GF-D8 (cell line): ENCODE measurements around the gene NSMF.
A peak's percentile ranks its signal among the peaks of the same experiment; 100 is the strongest.

Experiments used
- DNase-seq: peaks from one replicate; lab custom pipeline; 2025; lab: John Stamatoyannopoulos, UW

NSMF gene

DNA sequence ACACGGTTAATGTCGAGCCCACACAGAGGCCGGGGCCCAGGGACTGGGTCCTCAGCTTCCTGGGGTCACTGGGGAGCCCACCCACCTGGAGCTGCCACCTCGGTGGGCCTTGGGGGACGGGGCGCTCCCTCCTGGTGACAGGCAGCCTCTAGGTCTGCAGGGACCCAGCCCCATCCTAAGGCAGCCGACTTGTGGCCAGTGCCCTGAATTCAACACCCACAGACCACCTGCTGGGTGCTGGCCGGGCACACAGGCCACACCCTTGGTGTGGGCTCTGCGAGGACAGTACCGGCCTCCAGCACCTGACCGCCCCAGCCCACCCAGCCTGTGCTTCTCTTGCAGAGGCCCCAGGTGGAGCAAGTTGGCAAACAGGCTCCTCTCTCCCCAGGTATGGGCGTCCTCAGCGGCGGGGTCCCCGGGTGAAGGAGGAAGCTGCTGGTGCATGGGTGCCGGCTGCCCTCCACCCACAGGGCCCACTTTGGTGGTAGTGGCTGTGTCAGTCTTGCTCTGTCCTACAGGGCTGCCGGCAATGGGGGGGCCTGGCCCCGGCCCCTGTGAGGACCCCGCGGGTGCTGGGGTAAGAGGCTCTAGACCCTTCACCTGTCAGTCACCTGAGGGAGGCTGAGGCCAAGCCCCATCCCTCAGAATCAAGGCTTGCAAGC lies 26.3 kb downstream of the NSMF start:
- DNase-seq, result no peak

DNA sequence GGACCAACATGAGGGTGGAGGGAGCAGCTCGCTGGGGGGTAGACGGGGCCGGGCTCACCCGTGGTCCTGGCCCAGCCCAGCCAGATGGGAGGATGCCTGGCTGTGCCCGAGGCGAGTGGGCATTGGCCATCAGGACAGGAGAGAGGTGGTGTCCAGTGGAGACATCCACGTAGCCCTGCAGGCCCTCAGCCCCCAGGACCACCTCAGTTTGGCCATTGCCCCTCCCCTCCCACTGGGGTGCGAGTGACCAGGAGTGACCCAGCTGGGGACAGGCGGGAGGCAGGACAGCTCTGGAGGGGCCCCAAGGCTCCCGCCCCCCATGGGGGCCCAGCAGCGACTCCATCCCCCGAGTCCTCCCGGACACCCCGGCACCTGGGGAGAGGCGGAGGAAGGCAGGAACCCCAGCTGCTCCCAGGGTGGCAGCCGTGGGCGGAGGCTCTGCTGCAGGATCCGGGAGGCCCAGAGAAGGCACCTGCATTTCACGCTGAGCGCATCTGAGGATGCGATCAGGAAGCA lies 27.7 kb downstream of the NSMF start:
- no peak for DNase-seq

DNA sequence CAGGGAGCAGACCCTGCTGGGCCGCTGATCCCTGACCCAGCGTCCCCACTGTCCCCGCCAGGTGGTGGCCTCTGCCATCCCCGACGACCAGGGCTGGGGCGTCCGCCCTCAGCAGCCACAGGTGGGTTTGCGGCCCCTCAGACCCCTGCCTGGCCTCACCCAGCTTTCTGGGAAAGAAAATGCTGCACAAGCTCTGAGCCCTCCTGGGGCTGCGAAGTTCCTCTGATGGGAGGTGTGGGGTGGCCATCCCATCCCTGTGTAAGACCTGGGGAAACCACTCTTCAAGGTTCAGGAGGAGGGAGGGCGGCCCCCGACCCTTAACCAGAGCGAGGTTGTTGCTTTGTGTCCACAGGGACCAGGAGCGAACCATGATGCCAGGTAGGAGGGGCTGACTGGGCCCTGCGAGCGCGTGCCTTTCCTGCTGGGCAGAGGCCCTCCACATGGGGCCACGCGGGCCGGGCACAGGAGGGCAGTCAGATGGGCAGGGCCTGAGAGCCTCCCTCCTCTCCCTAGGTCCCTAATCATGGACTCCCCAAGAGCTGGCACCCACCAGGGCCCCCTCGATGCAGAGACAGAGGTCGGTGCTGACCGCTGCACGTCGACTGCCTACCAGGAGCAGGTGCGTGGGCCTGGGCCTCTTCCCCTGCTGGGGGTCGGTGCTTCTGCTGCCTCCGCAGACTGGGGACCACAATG lies 28.3 kb downstream of the NSMF start:
- no peak for DNase-seq

DNA sequence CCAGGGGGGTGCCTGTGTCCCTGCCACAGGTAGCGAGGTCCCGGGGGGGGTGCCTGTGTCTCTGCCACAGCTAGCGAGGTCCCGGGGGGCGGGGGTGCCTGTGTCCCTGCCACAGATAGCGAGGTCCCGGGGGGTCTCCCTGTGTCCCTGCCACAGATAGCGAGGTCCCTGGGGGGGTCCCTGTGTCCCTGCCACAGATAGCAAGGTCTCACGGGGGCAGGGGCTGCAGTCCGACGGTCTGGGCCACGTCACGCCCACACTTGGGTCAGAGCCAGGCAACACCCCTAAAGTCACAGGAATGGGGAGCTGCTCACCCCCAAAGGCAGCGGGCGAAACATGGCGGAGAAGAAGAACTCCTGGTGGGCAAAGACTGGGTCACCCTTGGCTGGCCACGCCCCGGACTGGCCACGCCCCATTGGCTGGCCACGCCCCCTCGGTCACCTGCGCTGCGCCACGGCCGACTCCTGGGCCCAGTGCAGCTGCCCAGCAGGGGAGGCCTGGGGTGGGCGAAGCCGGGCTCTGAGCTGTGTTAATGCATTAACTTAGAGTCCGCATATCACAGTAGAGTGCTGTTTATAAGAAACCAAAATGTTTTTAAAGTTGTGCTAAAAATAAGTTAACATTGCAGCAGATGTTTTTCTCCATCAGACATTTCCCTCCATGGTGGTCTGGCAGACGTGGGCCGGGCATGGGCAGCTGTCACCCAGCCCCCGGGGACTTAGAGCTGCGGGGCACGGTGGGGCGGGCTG lies 29.0 kb downstream of the NSMF start:
- no peak for DNase-seq

DNA sequence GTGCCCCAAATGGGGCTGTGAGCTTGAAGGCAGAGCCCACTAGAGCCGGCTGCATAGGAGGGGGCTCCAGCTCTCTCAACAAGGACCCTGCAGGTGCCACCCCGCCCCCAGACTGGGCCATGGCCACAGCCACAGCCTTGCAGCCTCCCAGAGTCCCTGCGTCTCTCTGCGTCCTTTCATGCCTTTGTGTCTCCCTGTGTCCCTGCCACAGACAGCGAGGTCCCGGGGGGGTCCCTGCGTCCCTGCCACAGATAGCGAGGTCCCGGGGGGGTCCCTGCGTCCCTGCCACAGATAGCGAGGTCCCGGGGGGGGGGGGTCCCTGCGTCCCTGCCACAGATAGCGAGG lies 29.6 kb downstream of the NSMF start:
- no peak for DNase-seq

DNA sequence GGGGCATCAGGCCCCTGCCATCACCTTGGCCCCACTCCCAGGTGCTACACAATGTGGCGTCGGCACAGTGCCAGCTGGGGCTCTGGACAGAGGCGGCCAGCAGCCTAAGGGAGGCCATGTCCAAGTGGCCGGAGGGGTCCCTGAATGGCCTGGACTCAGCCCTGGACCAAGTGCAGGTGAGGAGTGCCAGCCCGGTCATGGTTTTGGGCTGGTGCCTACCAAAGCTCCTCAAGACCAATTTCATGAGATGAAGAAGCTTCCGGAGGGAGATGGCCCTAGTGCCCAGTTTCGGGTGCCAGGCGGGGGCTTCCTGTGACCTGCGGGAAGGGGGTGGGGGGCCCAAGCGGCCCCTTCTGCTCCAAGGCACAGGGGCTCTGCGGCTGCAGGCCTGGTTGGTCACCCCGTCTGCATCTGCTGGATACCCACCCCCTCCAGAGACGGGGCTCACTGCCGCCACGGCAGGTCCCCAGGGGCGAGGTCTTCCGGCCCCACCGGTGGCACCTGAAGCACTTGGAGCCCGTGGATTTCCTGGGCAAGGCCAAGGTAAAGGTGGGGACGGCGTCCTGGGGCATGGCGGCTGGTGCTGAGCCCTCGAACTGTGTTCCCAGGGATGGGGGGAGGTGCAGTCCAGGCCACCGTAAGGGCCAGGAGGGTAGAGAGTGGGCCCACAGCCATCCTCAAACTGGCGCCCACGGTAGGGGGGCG lies 30.1 kb downstream of the NSMF start:
- no peak for DNase-seq

DNA sequence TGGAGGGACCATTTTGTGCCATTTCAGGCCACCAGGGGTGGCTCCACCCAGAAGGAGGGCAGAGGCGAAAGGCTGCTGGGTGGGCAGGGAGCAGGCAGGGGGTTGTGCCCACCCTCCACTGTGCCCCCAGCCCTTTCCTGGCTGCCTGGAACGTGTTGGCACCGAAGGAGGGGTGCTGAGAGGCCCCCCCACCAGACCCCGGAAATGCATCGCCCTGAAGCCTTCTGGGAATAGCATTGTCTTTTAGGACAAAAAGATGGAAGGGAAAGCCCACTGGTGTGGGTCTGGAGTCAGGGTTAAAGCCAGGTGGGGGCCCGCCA lies 30.9 kb downstream of the NSMF start:
- no peak for DNase-seq

DNA sequence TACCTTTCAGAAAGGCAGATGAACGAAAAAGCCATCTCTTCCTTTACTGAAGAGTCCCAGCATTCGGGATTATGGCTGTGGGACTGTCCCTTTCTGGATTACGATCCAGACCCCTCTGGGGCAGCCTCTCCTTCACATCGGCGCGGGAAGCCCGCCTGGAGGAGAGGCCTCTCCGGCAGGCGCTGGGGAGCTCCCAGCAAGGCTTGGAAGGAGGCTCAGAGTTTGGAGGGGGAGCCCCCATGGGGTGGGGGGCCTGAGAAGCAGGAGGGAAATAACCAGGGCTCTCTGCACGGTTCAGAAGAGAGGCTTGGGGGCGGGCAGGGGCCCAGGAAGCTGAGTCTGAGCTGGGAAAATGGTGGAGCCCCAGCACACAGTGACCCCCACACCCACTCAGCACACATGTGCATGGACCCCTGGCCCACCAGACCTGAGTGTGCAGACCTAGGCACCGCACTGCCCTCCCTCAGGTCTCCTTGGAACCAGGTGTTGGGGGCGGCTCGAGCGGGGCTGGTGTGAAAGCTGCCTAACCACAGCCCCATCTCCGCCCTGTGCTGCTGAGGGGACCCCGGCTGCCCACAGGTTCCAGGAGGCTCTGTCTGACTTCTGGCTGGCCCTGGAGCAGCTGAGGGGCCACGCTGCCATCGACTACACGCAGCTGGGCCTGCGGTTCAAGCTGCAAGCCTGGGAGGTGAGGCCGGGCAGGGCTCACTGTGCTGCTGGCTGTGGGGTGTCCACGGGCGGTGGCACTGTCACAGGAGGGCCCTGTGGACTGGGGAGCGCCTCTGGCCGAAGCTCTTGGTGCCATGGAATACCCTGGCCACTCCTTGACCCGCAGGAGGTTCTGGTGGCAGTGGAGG lies 31.5 kb downstream of the NSMF start:
- DNase-seq, result no peak

DNA sequence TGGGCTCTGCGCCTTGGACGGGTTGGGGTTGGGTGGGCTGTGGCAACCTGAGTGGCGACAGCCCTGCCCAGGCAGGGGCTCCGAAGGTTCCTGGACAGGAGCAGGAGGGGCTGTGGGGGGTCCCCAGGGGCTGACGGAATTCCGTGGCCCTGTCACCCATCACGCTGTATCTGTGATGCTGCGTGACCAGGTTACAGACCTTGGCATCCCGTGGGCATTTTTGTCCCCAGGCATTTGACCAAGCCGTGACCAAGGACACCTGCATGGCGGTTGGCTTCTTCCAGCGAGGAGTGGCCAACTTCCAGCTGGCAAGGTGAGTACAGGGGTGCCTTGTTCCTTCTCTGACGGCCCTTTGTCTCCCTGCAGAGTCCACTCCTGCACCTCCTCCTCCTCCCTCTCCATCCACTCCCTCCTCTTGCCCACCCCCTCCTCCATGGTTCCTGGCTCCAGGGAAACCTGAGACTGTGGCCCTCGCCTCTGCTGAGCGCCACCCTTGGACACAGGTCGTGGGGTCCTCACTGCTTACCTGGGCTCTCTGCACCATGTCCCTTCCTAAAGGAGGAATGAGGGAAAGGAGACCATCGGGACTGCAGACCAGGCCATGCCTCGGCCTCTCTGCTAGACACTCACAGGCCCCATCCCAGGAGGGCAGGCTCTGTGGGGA lies 33.0 kb downstream of the NSMF start:
- no peak for DNase-seq

DNA sequence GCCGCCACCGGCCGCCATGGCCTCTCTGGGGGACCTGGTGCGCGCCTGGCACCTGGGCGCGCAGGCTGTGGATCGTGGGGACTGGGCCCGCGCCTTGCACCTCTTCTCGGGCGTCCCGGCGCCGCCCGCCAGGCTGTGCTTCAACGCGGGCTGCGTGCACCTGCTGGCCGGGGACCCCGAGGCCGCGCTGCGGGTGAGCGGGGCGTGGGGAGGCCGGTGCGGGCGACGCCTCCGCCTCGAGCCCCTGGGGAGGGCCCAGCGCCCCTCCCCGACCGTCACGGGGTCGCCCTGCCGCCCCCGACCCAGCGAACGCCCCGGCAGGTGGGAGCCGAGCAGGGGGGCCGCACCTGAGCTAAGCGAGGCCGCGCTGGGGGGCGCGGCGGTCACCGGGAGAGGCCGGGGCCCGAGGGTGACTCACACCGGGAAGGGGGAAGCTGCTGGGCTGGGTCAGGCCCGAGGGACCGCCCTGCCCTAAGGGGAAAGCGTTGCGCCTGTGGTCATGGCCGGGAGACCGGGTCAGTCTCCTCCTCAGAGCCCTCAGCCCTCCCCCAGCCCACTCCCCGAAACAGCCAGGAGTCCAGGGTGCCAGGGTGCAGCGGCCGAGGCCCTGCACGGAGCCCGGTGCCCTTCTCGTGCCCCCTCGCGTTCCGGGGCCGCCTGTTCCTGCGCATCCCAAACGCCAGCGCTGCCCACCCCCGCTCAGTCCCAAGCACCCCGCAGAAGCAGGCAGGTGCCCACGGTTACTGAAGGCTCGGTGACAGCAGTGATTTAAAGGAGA lies 35.4 kb downstream of the NSMF start:
- no peak for DNase-seq

DNA sequence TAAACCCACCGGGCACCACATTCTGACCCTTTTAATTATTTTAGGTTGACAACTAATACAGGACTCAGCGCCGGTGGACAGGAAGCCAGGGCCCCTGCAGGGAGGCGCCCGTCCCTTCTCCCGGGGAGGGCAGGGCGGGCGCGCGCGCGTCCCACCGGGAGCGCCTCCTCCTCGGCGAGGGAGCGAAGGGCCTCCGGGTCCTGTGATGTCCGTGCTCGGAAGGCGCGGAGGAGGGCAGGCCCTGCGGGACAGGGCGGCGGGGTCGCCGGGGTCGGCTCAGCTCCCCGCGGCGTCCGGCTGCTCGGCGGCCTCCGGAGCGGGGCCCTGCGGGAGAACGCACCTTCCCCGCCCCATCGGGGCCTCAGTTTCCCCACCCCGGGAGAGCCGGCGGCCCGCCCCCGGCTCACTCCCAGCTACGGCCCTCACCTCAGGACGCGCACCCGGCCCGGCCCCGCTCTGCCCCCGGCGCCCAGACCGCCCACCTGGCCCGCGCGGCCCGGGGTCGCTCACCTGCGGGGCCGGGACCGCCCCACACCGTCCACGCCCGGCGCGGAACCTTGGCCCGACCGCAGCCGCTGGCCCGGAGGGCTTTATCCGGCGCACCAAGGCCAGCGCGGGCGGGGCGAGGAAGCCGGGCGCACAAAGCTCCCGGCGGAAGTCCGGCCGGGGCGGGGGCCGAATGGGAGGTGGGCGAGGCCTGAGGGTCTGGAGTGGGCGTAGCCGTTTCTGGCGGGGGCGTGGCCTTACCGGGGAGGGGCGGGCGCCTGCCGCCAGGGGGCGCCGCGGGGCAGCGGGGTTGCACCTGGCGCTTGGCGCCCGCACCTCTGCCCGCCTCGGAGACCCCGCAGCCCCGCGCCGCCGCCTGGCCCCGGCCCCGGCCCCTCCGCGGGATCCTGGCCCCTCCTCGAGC lies 36.3 kb downstream of the NSMF start, which contains the start of the genes EXD3 and NOXA1:
Gene EXD3 (minus strand): TSS at position 559 of the 910 bp plus-strand sequence. CDS start 27,805 bp downstream, outside the sequence.
Gene NOXA1 (plus strand): TSS at position 790 of the 910 bp plus-strand sequence. CDS start 137 bp downstream, outside the sequence.
- peak; percentile 55 for DNase-seq

DNA sequence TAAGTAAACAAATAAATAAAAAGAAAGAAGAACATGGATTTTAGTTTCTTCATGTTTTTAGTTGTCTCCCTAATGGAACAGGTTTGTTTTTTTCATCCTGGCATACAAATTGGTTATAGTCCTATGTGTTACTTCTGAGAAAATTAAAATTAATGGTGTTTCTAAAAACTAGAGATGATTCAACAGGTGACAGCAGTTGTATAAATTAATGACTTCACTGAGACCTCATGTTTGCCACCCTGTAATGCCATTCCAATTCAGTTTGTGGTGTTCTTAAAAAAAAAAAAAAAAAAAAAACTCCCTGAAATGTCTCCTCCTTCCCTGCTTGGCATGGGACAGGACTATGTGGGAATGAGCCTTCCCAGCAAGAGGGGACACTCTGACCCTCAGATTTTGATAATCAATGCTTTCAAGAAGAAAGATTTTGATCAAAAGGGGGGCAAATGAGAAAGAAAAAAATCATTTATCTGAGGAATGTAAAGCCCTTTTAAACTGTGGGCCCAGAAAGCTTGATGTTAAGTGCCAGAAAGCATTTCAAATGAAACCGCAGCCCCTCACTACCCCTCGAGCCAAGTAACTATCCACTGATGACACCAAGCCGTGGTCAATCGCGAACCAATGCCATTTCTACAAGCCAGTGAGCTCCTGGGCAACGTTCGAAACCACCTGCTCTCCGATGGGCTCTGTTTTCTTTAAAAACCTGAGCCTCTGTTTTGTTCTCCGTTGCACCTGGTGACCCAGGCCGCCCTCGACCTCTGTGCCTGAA lies 37.1 kb downstream of the NSMF start:
- no peak for DNase-seq

DNA sequence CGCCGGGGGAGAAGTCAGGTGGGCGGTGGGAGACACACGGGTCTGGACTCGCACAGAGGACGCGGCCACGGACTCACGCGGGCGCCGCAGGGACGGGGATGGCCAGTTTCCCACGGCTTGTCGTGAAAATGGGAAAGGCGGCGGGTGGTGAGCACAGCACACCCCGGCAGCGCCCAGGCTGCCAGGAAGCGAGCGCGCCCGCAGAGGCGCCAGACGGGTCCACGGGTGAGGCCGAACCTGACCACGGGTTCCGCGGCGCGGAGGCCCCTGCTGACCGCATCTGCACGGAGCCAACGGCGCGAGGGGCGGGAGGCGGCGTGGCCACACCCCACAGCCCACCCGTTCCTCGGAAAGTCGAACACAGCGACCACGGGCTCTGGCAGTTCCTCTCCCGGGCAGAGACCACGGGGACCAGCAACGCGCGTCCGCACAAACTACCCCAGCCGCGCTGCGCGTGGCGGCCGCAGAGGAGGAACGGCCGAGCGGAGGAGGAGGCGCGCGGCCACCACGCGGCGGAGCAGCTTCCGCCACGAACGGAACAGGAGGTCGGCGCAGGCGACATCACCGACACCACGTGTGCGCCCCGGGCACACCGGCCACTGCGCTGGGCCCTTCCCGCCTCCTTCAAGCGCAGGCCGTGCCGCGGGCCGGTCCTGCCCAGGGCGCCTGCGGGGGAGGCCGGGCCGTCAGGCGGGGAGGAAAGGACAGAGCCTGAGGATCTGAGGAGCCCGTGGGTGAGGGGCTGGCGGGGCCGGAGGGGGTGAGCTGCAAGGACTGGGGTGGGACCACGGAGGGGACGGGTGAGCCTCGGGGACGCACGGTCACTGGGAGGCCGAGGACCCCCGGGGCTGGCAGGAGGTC lies 41.7 kb downstream of the NSMF start:
- no peak for DNase-seq

DNA sequence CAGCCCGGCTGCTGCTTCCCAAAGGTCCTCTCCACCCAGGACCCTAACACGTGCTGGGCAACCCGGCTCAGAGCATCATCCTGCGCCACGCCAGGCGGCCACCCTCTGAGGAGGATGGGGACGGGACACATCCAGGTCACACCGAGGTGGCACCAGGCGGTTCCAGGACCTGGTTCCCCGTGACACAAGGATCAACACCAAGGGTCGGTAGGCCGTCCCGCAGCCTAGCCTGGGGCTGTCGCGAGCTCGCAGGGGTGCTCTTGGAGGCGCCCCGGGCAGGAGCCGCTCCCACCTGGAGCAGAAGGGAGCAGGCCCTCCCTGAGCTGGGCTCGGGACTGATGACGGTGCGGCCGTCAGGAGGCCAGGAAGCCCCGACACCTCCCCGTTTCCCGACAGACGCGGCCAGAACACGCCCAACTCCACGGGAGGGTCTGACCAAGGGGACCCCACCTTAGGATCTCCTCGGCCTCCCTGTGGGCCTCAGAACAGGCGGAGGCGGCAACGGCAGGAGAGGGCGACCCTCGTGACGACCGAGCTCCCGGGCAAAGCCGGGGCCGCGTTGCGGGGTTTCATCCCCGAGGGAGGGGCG lies 42.5 kb downstream of the NSMF start:
- no peak for DNase-seq

DNA sequence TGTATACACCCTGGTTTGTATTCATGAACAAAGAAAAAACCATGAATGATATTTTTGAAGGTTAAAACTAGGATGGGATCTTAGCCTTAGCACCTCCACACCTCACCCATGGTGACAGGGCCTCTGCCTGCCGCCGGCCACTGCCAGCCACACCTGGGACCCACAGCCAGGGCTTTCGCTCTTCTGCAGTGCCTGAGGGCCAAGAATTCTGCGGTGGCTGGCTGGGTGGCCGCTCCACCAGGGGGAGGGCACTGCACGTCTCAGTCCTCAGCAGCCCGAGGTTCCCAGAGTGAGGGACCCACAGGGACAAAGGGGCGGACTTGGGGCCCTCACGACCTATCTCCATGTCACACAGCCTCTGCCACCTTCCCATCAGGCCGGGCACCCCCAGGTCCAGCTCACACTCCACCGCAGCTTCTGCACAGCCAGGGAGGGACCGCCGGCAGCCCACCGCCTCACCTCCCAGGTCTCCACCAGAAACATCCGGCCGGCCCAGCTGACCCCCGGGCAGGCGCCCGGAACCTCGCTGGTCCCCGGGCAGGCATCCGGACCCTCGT lies 43.0 kb downstream of the NSMF start:
- no peak for DNase-seq

DNA sequence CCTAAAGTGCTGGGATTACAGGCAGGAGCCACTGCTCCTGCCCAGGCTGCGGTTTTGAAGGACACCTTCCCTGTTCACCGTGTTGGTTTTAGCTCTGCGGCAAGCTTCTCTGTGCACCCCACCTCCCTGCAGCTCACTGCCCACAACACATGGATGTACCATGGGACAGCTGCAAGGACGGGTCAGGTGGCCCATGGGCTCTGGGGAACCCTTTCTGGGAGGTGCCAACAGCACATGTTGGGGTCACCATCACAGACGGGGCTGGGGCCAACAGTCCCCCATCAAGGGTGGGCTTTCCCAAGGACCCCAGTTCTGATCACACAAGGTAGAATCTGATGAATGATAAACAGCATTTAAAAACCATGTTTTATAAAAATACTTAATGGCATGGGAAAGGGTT lies 43.7 kb downstream of the NSMF start:
- no peak for DNase-seq

DNA sequence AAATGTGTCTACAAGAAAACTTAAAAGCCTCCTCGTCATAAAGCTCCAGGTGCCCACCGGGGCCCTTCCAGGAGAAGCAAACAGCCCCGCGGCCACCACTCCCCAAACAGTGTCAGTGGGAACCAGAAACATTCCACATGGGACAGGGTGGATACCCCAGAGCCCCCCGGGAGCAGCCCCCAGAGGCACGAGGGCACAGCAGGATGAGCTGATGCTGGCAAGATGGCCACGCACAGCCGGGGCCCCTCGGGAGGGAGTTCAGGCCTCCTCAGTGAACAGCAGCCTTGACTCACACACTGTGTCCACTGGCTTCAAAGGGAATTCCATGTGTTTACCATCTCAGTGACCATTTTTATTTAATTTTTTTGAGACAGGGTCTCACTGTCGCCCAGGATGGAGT lies 46.7 kb downstream of the NSMF start:
- no peak for DNase-seq
